D721Med (cell line): Measurements from ENCODE around the gene RAET1E.
"Not testable (repeated sequence)": the region's sequence is repeated elsewhere in the genome, so short reads cannot be mapped to it uniquely, and the experiment has no call there.

Experiments
- DNase-seq: peaks from one replicate; pipeline ENCODE4 v3.0.0; 2011; ENCODE audit warnings: low spot score; ENCODE audit not compliant: insufficient read length
- FAIRE-seq: peaks from 2 replicates; lab custom pipeline; 2011; peaks lifted over from hg19 to GRCh38; lab: Jason Lieb, UNC
- TF ChIP-seq, protein P1 (sequence below): IDR thresholded peaks from 2 replicates; pipeline ENCODE4 v1.5.1; 2012; ENCODE audit warnings: mild to moderate bottlenecking, control low read depth; ENCODE audit not compliant: insufficient read depth; ENCODE audit errors: missing control alignments

The RAET1E gene

DNA sequence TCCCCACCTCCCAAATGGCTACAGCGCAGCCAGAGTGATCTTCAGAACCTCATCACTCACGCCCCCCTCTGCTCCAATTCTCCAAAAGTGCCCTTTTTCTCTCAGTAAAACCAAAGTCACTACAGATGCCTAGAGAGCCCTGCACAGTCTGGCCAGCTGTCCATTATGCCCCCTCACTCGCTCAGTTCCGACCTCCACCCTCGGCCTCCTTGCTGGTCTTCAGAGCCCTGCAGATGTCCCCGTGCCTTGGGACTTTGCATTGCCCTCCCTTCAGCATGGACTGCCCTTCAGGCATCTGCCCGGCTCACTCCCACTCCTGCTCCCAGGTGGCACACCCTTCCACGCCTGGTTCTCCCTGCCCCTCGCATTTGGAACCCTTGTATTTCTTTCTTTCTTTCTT lies 1.1 kb upstream of the RAET1E start:
- no peak for FAIRE-seq
- TF ChIP-seq, protein P1, sequence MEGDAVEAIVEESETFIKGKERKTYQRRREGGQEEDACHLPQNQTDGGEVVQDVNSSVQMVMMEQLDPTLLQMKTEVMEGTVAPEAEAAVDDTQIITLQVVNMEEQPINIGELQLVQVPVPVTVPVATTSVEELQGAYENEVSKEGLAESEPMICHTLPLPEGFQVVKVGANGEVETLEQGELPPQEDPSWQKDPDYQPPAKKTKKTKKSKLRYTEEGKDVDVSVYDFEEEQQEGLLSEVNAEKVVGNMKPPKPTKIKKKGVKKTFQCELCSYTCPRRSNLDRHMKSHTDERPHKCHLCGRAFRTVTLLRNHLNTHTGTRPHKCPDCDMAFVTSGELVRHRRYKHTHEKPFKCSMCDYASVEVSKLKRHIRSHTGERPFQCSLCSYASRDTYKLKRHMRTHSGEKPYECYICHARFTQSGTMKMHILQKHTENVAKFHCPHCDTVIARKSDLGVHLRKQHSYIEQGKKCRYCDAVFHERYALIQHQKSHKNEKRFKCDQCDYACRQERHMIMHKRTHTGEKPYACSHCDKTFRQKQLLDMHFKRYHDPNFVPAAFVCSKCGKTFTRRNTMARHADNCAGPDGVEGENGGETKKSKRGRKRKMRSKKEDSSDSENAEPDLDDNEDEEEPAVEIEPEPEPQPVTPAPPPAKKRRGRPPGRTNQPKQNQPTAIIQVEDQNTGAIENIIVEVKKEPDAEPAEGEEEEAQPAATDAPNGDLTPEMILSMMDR: no peak
- no peak for DNase-seq

DNA sequence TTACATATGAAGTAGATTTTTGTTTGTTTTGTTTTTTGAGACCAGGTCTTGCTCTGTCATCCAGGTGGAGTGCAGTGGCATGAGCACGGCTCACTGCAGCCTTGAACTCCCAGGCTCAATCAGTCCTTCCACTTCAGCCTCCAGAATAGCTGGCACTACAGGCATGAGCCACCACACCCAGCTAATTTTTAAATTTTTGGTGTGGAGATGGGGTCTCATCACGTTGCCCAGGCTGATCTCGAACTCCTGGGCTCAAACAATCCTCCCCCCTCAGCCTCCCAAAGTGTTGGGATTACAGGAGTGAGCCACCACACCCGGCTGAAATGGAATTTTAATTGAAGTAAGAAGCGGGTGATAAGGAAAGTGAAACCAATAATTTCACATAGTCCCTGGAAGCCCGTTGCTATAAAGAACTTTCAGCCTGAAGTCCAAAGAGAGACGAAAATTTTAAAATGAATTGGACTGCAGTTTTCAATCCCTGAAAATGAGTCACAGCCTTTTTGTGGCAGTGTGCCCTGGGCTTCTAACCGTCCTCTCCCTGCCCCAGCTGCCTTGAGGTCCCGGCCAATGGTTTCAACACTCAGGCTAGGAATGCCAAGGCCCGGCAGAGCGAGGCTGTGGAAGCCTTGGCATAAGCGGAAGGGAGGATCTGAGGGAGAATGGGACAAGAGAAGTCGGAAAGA lies 757 bp downstream of the RAET1E start:
- TF ChIP-seq, protein P1: no peak
- FAIRE-seq (no peak), DNase-seq (no peak)

DNA sequence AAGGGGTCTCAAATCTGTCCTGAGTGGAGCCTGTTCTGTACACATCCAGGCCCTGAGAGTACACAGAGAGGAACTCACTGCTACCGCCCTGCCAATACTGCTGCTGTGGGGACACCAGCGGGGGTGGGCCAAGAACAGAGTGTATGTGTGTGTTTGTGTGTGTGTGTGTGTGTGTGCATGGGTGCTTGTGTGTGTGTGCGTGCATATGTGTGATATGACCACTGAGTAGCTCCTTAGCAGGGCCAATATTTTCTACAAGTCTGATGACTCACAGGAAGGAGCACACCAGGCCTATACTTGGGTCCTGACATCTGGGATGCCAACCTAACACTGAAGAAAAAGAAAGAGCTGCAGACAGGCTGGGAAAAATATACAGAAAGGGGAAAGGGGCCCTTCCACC lies 1.4 kb downstream of the RAET1E start:
- FAIRE-seq (no peak), DNase-seq (no peak)
- TF ChIP-seq, protein P1: no peak

DNA sequence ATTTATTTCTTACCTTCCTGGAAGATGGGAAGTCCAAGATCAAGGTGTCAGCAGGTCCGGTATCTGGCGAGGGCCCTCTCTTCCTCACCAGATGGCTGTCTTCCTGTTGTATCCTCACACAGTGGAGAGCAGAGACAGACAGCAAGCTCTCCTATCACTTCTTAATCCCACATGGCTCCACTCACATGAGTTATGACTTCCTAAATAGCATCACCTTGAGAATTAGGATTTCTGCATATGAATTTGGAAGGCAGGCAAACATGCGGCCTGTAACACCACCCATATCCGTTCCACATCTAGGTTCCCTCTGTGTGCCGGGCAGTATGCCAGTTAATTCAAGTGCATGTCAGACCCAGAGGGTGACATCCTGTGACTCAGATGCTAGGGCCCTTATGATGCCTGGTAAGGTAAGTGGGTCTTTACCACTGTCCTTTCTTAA lies 2.1 kb downstream of the RAET1E start:
- TF ChIP-seq, protein P1: no peak
- DNase-seq: no peak
- FAIRE-seq: no peak

DNA sequence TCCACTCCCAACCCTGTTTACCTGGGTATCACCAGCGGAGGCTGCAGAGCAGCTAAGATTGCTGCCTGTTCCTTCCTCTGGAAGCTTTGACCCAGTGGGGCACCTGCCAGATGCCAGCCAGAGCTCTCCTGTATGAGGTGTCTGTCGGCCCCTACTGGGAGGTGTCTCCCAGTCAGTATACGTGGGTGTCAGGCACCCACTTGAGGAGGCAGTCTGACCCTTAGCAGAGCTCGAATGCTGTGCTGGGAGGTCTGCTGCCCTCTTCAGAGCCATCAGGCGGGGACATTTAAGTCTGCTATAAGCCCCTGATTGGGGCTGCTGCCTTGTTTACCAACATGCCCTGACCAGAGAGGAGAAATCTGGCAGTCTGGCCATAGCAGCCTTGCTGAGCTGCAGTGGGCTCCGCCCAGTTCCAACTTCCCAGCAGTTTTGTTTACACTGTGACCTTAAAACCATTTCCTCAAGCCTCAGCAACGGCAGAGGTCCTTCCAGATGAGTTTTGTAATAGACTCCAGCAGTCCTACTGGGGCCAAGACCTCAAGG lies 2.8 kb downstream of the RAET1E start:
- no peak for DNase-seq
- FAIRE-seq: no peak
- TF ChIP-seq, protein P1: no peak

DNA sequence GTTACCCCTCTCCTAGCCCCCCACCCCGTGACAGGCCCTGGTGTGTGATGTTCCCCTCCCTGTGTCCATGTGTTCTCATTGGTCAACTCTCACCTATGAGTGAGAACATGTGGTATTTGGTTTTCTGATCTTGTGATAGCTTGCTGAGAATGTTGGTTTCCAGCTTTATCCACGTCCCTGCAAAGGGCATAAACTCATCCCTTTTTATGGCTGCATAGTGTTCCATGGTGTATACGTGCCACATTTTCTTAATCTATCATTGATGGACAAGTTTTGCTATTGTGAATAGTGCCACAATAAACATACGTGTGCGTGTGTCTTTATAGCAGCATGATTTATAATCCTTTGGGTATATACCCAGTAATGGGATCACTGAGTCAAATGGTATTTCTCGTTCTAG lies 6.0 kb downstream of the RAET1E start:
- FAIRE-seq, DNase-seq: not testable (repeated sequence)

DNA sequence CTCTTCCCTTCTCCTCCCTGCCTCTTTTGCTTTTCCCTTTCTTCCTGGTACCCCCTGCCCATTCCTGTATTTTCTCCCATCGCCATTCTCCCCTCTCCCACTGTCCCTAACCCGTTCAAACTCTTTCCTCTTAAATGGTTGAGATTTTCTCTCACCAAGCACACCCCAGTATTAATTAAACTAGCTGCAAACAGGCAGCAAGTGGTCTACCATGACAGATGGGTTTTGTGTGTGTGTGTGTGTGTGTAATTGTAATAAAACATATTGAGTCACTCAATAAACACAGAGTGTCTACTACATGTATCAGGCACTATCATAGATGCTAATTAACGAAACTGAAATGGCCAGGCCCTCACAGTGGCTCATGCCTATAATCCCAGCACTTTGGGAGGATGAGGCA lies 6.7 kb downstream of the RAET1E start:
- DNase-seq (no peak), FAIRE-seq (no peak)
- TF ChIP-seq, protein P1: no peak
